Measurements from ENCODE around the gene ARID1B.

- no peak for TF ChIP-seq POLR2A (IDR thresholded peaks at IDR 0.05)
- TF ChIP-seq, protein P1, sequence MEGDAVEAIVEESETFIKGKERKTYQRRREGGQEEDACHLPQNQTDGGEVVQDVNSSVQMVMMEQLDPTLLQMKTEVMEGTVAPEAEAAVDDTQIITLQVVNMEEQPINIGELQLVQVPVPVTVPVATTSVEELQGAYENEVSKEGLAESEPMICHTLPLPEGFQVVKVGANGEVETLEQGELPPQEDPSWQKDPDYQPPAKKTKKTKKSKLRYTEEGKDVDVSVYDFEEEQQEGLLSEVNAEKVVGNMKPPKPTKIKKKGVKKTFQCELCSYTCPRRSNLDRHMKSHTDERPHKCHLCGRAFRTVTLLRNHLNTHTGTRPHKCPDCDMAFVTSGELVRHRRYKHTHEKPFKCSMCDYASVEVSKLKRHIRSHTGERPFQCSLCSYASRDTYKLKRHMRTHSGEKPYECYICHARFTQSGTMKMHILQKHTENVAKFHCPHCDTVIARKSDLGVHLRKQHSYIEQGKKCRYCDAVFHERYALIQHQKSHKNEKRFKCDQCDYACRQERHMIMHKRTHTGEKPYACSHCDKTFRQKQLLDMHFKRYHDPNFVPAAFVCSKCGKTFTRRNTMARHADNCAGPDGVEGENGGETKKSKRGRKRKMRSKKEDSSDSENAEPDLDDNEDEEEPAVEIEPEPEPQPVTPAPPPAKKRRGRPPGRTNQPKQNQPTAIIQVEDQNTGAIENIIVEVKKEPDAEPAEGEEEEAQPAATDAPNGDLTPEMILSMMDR (IDR thresholded peaks at IDR 0.05 in 8 of 11, conservative IDR thresholded peaks at IDR 0.05 in 3 of 11) = no peak
- no peak for TF ChIP-seq POLR2AphosphoS5 (IDR thresholded peaks at IDR 0.05)
Observed at GRCh38 chr6:157063176-157063905, 286.2 kb downstream of the ARID1B start.
